Measurements from ENCODE around the gene RASAL2. TPM values are rescaled to one million over a fixed set of nuclear protein-coding genes. Genes with fewer than 3 reads are reported as not detected.

RASAL2 gene
- total and polyA plus RNA-seq, 2 experiments from 2014 or later = 16.0 to 42.2 TPM

DNA sequence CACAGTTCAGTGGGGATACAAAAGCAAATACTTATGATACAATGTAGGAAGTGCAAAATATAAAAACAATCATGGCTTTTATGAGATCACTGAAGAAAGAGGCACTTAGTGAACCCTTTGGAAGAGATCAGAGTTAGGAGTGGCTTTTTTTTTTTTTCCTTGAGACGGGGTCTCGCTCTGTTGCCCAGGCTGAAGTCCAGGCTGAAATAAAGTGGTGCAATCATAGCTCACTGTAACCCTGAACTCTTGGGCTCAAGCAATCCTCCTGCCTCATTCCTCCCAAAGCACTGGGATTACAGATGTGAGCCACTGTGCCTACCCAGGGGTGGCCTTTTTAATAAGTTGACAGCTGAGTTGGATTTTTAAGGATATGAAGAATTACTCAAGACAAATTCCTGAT lies 17.3 kb upstream of the RASAL2 start:
- Mint-ChIP-seq H3K4me3 (no peak overlapping the region), H3K36me3 (ENCODE audit: low read depth) (no peaks in the 10 kb centered on the region), H3K4me1 (peaks cover 5% of the 10 kb centered on the region), H3K9me3 (no peaks in the 10 kb centered on the region), H3K27ac (no peak overlapping the region), H3K27me3 (ENCODE audit: insufficient read depth, low read depth, poor library complexity) (peaks cover 2% of the 10 kb centered on the region)
- Histone ChIP-seq H3K27me3 (ENCODE audit: insufficient read depth) (no peaks in the 10 kb centered on the region), H3K4me3 (no peak overlapping the region), H3K4me1 (ENCODE audit: insufficient read depth) (peaks cover 7% of the 10 kb centered on the region; the same call in 1 of the 2 replicates), H2AFZ (no peak overlapping the region), H4K20me1 (replicated peaks; ENCODE audit: insufficient read depth) (no peaks in the 10 kb centered on the region), H3F3A (replicated peaks; ENCODE audit: low read depth) (no peaks in the 10 kb centered on the region), H3K36me3 (ENCODE audit: insufficient read depth) (no peaks in the 10 kb centered on the region), H3K4me2 (no peak overlapping the region), H3K9me2 (ENCODE audit: insufficient read depth) (no peaks in the 10 kb centered on the region), H3K27ac (ENCODE audit: low read depth) (no peak overlapping the region), H3K79me2 (replicated peaks; ENCODE audit: insufficient read depth) (no peaks in the 10 kb centered on the region)
- no peak for TF ChIP-seq NANOG (IDR thresholded peaks at IDR 0.05; ENCODE audit: borderline replicate concordance)
- no peak for TF ChIP-seq ZNF331 (CRISPR knock-in tag; IDR thresholded peaks at IDR 0.05; ENCODE audit: low read depth)
- no peak for TF ChIP-seq EZH2phosphoT487 (IDR thresholded peaks at IDR 0.05; ENCODE audit: unreplicated experiment)
- DNase-seq (ENCODE audit: low spot score) (no peak), ATAC-seq (no peak)

DNA sequence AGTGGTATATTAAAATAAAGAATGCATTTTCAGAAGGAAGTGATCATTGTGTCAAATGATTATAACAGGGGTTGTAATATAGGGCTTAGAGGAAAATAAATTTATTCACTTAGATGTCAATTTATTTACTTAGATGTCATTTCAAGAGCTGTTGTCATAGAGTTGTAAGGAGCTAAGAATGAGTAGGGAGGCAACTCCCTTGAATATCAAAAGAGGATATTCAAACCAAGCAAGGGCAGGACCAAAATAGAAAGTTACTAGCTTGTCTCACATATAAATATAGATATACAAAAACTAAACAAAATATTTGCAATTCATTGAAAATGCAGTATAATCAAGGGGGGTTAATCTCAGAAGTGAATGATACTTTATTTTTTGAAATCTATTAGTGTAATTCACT lies 16.0 kb upstream of the RASAL2 start:
- H3K79me2 ChIP-seq (replicated peaks; ENCODE audit: insufficient read depth) = no peaks in the 10 kb centered on the region
- H3F3A ChIP-seq (replicated peaks; ENCODE audit: low read depth) = no peaks in the 10 kb centered on the region
- ATAC-seq = no peak
- H3K9me2 ChIP-seq (ENCODE audit: insufficient read depth) = no peaks in the 10 kb centered on the region
- DNase-seq (ENCODE audit: low spot score) = no peak
- Mint-ChIP-seq H3K4me1 (peaks cover 1% of the 10 kb centered on the region), H3K27ac (no peak overlapping the region), H3K36me3 (ENCODE audit: low read depth) (no peaks in the 10 kb centered on the region), H3K27me3 (ENCODE audit: insufficient read depth, low read depth, poor library complexity) (peaks cover 2% of the 10 kb centered on the region), H3K9me3 (no peaks in the 10 kb centered on the region), H3K4me3 (no peak overlapping the region)
- no peaks in the 10 kb centered on the region for H3K36me3 ChIP-seq (ENCODE audit: insufficient read depth)
- no peak overlapping the region for H3K4me3 ChIP-seq
- no peak overlapping the region for H2AFZ ChIP-seq
- H3K27ac ChIP-seq (ENCODE audit: low read depth) = no peak overlapping the region
- no peaks in the 10 kb centered on the region for H3K27me3 ChIP-seq (ENCODE audit: insufficient read depth)
- H3K4me2 ChIP-seq = no peak overlapping the region
- H4K20me1 ChIP-seq (replicated peaks; ENCODE audit: insufficient read depth) = no peaks in the 10 kb centered on the region
- H3K4me1 ChIP-seq (ENCODE audit: insufficient read depth) = peaks cover 4% of the 10 kb centered on the region; the same call in 1 of the 2 replicates
- TF ChIP-seq EZH2phosphoT487 (IDR thresholded peaks at IDR 0.05; ENCODE audit: unreplicated experiment) (no peak), NANOG (IDR thresholded peaks at IDR 0.05; ENCODE audit: borderline replicate concordance) (no peak), CREB1 (CRISPR knock-in tag; IDR thresholded peaks at IDR 0.05; ENCODE audit: low read depth) (no peak), JUNB (IDR thresholded peaks at IDR 0.05; ENCODE audit: unreplicated experiment) (no peak), ZNF331 (CRISPR knock-in tag; IDR thresholded peaks at IDR 0.05; ENCODE audit: low read depth) (no peak), POLR2AphosphoS5 (IDR thresholded peaks at IDR 0.05; ENCODE audit: low read depth) (no peak)
- TF ChIP-seq, protein P1, sequence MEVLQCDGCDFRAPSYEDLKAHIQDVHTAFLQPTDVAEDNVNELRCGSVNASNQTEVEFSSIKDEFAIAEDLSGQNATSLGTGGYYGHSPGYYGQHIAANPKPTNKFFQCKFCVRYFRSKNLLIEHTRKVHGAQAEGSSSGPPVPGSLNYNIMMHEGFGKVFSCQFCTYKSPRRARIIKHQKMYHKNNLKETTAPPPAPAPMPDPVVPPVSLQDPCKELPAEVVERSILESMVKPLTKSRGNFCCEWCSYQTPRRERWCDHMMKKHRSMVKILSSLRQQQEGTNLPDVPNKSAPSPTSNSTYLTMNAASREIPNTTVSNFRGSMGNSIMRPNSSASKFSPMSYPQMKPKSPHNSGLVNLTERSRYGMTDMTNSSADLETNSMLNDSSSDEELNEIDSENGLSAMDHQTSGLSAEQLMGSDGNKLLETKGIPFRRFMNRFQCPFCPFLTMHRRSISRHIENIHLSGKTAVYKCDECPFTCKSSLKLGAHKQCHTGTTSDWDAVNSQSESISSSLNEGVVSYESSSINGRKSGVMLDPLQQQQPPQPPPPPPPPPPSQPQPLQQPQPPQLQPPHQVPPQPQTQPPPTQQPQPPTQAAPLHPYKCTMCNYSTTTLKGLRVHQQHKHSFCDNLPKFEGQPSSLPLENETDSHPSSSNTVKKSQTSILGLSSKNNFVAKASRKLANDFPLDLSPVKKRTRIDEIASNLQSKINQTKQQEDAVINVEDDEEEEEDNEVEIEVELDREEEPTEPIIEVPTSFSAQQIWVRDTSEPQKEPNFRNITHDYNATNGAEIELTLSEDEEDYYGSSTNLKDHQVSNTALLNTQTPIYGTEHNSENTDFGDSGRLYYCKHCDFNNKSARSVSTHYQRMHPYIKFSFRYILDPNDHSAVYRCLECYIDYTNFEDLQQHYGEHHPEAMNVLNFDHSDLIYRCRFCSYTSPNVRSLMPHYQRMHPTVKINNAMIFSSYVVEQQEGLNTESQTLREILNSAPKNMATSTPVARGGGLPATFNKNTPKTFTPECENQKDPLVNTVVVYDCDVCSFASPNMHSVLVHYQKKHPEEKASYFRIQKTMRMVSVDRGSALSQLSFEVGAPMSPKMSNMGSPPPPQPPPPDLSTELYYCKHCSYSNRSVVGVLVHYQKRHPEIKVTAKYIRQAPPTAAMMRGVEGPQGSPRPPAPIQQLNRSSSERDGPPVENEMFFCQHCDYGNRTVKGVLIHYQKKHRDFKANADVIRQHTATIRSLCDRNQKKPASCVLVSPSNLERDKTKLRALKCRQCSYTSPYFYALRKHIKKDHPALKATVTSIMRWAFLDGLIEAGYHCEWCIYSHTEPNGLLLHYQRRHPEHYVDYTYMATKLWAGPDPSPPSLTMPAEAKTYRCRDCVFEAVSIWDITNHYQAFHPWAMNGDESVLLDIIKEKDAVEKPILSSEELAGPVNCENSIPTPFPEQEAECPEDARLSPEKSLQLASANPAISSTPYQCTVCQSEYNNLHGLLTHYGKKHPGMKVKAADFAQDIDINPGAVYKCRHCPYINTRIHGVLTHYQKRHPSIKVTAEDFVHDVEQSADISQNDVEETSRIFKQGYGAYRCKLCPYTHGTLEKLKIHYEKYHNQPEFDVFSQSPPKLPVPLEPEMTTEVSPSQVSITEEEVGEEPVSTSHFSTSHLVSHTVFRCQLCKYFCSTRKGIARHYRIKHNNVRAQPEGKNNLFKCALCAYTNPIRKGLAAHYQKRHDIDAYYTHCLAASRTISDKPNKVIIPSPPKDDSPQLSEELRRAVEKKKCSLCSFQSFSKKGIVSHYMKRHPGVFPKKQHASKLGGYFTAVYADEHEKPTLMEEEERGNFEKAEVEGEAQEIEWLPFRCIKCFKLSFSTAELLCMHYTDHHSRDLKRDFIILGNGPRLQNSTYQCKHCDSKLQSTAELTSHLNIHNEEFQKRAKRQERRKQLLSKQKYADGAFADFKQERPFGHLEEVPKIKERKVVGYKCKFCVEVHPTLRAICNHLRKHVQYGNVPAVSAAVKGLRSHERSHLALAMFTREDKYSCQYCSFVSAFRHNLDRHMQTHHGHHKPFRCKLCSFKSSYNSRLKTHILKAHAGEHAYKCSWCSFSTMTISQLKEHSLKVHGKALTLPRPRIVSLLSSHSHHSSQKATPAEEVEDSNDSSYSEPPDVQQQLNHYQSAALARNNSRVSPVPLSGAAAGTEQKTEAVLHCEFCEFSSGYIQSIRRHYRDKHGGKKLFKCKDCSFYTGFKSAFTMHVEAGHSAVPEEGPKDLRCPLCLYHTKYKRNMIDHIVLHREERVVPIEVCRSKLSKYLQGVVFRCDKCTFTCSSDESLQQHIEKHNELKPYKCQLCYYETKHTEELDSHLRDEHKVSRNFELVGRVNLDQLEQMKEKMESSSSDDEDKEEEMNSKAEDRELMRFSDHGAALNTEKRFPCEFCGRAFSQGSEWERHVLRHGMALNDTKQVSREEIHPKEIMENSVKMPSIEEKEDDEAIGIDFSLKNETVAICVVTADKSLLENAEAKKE (CRISPR knock-in tag; IDR thresholded peaks at IDR 0.05) = no peak
- TF ChIP-seq, protein P2, sequence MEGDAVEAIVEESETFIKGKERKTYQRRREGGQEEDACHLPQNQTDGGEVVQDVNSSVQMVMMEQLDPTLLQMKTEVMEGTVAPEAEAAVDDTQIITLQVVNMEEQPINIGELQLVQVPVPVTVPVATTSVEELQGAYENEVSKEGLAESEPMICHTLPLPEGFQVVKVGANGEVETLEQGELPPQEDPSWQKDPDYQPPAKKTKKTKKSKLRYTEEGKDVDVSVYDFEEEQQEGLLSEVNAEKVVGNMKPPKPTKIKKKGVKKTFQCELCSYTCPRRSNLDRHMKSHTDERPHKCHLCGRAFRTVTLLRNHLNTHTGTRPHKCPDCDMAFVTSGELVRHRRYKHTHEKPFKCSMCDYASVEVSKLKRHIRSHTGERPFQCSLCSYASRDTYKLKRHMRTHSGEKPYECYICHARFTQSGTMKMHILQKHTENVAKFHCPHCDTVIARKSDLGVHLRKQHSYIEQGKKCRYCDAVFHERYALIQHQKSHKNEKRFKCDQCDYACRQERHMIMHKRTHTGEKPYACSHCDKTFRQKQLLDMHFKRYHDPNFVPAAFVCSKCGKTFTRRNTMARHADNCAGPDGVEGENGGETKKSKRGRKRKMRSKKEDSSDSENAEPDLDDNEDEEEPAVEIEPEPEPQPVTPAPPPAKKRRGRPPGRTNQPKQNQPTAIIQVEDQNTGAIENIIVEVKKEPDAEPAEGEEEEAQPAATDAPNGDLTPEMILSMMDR (conservative IDR thresholded peaks at IDR 0.05; ENCODE audit: low read depth in 2 of 2) = no peak
- TF ChIP-seq, protein P3, sequence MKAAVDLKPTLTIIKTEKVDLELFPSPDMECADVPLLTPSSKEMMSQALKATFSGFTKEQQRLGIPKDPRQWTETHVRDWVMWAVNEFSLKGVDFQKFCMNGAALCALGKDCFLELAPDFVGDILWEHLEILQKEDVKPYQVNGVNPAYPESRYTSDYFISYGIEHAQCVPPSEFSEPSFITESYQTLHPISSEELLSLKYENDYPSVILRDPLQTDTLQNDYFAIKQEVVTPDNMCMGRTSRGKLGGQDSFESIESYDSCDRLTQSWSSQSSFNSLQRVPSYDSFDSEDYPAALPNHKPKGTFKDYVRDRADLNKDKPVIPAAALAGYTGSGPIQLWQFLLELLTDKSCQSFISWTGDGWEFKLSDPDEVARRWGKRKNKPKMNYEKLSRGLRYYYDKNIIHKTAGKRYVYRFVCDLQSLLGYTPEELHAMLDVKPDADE (IDR thresholded peaks at IDR 0.05) = no peak

All from GM23338 (cell line).